Stomach (tissue), 19 donors: ENCODE data around the gene NELFE. TPM values are rescaled to one million over a fixed set of nuclear protein-coding genes. Genes with fewer than 3 reads are reported as not detected.
A peak's percentile ranks its signal among the peaks of the same experiment; 100 is the strongest.
"Not testable (repeated sequence)": the region's sequence is repeated elsewhere in the genome, so short reads cannot be mapped to it uniquely, and the experiment has no call there.

ENCODE experiments used
- DNase-seq, 2 donors: peaks; one replicate each; pipeline versions ENCODE4 v3.0.0 to v3.0.0-alpha.2; 2013 to 2019
- H3K27ac ChIP-seq, 5 donors: fragments of 200-600 bp in 4 of 5; sonication (generic) in 4 of 5; one replicate each; pipeline ENCODE4 v1.5.1; 2013 to 2019; ENCODE audit warnings: mild to moderate bottlenecking in 1 of 5, moderate library complexity in 1 of 5
- H3K27me3 ChIP-seq, 3 donors: fragments of 200-600 bp; sonication (generic); one replicate each; pipeline ENCODE4 v1.5.1; 2017 to 2019; ENCODE audit warnings: mixed run types in 1 of 3
- H3K36me3 ChIP-seq, 4 donors: fragments of 200-600 bp; sonication (generic); 1 replicate in 3 of 4; 2 replicates in 1 of 4; pipeline ENCODE4 v1.5.1; 2016 to 2019
- H3K4me1 ChIP-seq, 4 donors: fragments of 200-600 bp; sonication (generic); one replicate each; pipeline ENCODE4 v1.5.1; 2016 to 2019
- H3K4me3 ChIP-seq, 4 donors: fragments of 200-600 bp; sonication (generic) in 3 of 4; one replicate each; pipeline ENCODE4 v1.5.1; 2016 to 2019; ENCODE audit warnings: mild to moderate bottlenecking in 1 of 4
- H3K9me3 ChIP-seq, 4 donors: fragments of 200-600 bp; sonication (generic); one replicate each; pipeline ENCODE4 v1.5.1; 2016 to 2019
- EP300 ChIP-seq: sonication (generic); formaldehyde crosslinking; IDR thresholded peaks from one replicate; pipeline ENCODE4 v1.6.1; 2017; ENCODE audit warnings: antibody characterized with exemption
- POLR2A ChIP-seq, 4 donors: fragments of 450-650 bp; IDR thresholded peaks; one replicate each; pipeline ENCODE4 v1.6.1; 2016; ENCODE audit warnings: antibody characterized with exemption in 4 of 4, control low read depth in 2 of 4, mild to moderate bottlenecking in 1 of 4, moderate library complexity in 1 of 4
- POLR2AphosphoS5 ChIP-seq, 3 donors: sonication (generic); formaldehyde crosslinking; IDR thresholded peaks; one replicate each; pipeline ENCODE4 v1.6.1; 2016; ENCODE audit warnings: antibody characterized with exemption in 3 of 3
- WGBS, 5 donors: extraction: QIAGEN DNeasy Blood & Tissue Kit in 3 of 5; methylation state at CpG; one replicate each; pipeline versions ENCODE4 v1.1.5 to v1.1.7; 2013 to 2018; 5-methylcytosine and 5-hydroxymethylcytosine counted together
- intact Hi-C: fragments of 100-400 bp; cut with DNase I; formaldehyde crosslinking; loops from one replicate; pipeline ENCODE4 v1.15.1; 2023; ENCODE audit warnings: low total_unique reads
- long read RNA-seq, 10 donors: transcript quantifications; one replicate each; lab custom pipeline, GENCODE V29; 2026
- polyA plus RNA-seq, 3 donors: library from polyadenylated mRNA; stranded (reverse); fragments of 200-250 nt; gene quantifications; one replicate each; pipeline ENCODE4 v1.2.3, GENCODE V29; 2013
- total RNA-seq, 5 donors: library from RNA; depleted of rRNA; stranded (reverse); fragments of >200 nt; gene quantifications; one replicate each; pipeline versions ENCODE4 v1.1.0 to v1.2.3, GENCODE V29; 2014 to 2016
- TF ChIP-seq, protein P1 (sequence below), 7 experiments: fragments of 450-650 bp in 4 of 7; fragments of 200-600 bp in 3 of 7; sonication (generic) in 3 of 7; IDR thresholded peaks; one replicate each; pipeline ENCODE4 v1.5.1; 2016 to 2019; ENCODE audit warnings: antibody characterized with exemption in 7 of 7, control low read depth in 2 of 7, mild to moderate bottlenecking in 1 of 7
- donor health status: healthy with polysubstance abuse.
- donor health status: Bipolar disorder and iron deficiency.
- donor health status: healthy.

The NELFE gene, protein sequence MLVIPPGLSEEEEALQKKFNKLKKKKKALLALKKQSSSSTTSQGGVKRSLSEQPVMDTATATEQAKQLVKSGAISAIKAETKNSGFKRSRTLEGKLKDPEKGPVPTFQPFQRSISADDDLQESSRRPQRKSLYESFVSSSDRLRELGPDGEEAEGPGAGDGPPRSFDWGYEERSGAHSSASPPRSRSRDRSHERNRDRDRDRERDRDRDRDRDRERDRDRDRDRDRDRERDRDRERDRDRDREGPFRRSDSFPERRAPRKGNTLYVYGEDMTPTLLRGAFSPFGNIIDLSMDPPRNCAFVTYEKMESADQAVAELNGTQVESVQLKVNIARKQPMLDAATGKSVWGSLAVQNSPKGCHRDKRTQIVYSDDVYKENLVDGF
- total RNA-seq (100 to 1,000 TPM in 1 of 5 donors, 10 to 100 TPM in 3, 1 to 10 TPM in 1; 2.9 to 100 (median 50.1) TPM), polyA plus RNA-seq (10 to 100 TPM; 52.1 to 75.8 (median 53.5) TPM)
- long read RNA-seq, donor 1, transcript NELFE-202 (11 exons, 1,584 nt) = major isoform, 7 of 8 reads
- long read RNA-seq, donor 1, partial matches to known transcripts = 0 of 8 reads
- long read RNA-seq, donor 1, other reads (novel, unspliced or antisense) = 0 of 8 reads
- long read RNA-seq, donor 2, transcript NELFE-202 (11 exons, 1,584 nt) = major isoform, 11 of 11 reads
- long read RNA-seq, donor 2, partial matches to known transcripts = 0 of 11 reads
- long read RNA-seq, donor 2, other reads (novel, unspliced or antisense) = 0 of 11 reads
- long read RNA-seq, donor 3, transcript NELFE-202 (11 exons, 1,584 nt) = major isoform, 6 of 6 reads
- long read RNA-seq, donor 3, partial matches to known transcripts = 0 of 6 reads
- long read RNA-seq, donor 3, other reads (novel, unspliced or antisense) = 0 of 6 reads
- long read RNA-seq, donor 4, partial matches to known transcripts = 0 of 2 reads
- long read RNA-seq, donor 4, other reads (novel, unspliced or antisense) = 0 of 2 reads
- long read RNA-seq, donor 5, transcript NELFE-202 (11 exons, 1,584 nt) = major isoform, 14 of 14 reads
- long read RNA-seq, donor 5, partial matches to known transcripts = 0 of 14 reads
- long read RNA-seq, donor 5, other reads (novel, unspliced or antisense) = 0 of 14 reads
- long read RNA-seq, donor 6, transcript NELFE-202 (11 exons, 1,584 nt) = major isoform, 33 of 40 reads
- long read RNA-seq, donor 6, partial matches to known transcripts = 5 of 40 reads
- long read RNA-seq, donor 6, other reads (novel, unspliced or antisense) = 0 of 40 reads
- long read RNA-seq, donor 7, transcript NELFE-202 (11 exons, 1,584 nt) = major isoform, 9 of 15 reads
- long read RNA-seq, donor 7, partial matches to known transcripts = 6 of 15 reads
- long read RNA-seq, donor 7, other reads (novel, unspliced or antisense) = 0 of 15 reads
- long read RNA-seq, donor 8, transcript NELFE-202 (11 exons, 1,584 nt) = major isoform, 17 of 17 reads
- long read RNA-seq, donor 8, partial matches to known transcripts = 0 of 17 reads
- long read RNA-seq, donor 8, other reads (novel, unspliced or antisense) = 0 of 17 reads
- long read RNA-seq, donor 9, transcript NELFE-202 (11 exons, 1,584 nt) = major isoform, 18 of 25 reads
- long read RNA-seq, donor 9, partial matches to known transcripts = 7 of 25 reads
- long read RNA-seq, donor 9, other reads (novel, unspliced or antisense) = 0 of 25 reads
- long read RNA-seq, donor 10, partial matches to known transcripts = 0 of 3 reads
- long read RNA-seq, donor 10, other reads (novel, unspliced or antisense) = 0 of 3 reads

GRCh38 chr6:31958741-31959739 lies at the start of gene NELFE, which contains the start of gene SKIC2:
NELFE (minus strand) TSS chr6:31958971; CDS start chr6:31958446, 525 bp downstream.
SKIC2 (plus strand) TSS chr6:31959175; CDS start chr6:31959193, 18 bp downstream.
- H3K4me1 ChIP-seq = peaks cover 19 to 36% (median 27%) of the 10 kb centered on the region in 4 donors
- H3K27ac ChIP-seq = peak within 1 kb of the TSS; percentile 78 to 95 (median 90)
- no peaks in the 10 kb centered on the region for H3K27me3 ChIP-seq
- peak within 1 kb of the TSS; percentile 69 to 97 (median 82) for H3K4me3 ChIP-seq
- DNase-seq = peak; percentile 99
- peaks cover 58 to 73% (median 72%) of the 10 kb centered on the region in 4 donors for H3K36me3 ChIP-seq
- intact Hi-C loops = no loop called here
- peak; percentile 44 for TF ChIP-seq EP300
- TF ChIP-seq POLR2AphosphoS5 (IDR thresholded peaks at IDR 0.05) = peak; percentile 84 to 97 (median 89)
- TF ChIP-seq, protein P1, sequence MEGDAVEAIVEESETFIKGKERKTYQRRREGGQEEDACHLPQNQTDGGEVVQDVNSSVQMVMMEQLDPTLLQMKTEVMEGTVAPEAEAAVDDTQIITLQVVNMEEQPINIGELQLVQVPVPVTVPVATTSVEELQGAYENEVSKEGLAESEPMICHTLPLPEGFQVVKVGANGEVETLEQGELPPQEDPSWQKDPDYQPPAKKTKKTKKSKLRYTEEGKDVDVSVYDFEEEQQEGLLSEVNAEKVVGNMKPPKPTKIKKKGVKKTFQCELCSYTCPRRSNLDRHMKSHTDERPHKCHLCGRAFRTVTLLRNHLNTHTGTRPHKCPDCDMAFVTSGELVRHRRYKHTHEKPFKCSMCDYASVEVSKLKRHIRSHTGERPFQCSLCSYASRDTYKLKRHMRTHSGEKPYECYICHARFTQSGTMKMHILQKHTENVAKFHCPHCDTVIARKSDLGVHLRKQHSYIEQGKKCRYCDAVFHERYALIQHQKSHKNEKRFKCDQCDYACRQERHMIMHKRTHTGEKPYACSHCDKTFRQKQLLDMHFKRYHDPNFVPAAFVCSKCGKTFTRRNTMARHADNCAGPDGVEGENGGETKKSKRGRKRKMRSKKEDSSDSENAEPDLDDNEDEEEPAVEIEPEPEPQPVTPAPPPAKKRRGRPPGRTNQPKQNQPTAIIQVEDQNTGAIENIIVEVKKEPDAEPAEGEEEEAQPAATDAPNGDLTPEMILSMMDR (IDR thresholded peaks at IDR 0.05) = no peak
- peak in 1 of 4 donors; percentile 33 for TF ChIP-seq POLR2A (IDR thresholded peaks at IDR 0.05)
- 0 to 2% (median 0%) methylated on average over 54 to 59 of the region's 59 CpGs for WGBS, 5 donors
- no peaks in the 10 kb centered on the region for H3K9me3 ChIP-seq

DNA sequence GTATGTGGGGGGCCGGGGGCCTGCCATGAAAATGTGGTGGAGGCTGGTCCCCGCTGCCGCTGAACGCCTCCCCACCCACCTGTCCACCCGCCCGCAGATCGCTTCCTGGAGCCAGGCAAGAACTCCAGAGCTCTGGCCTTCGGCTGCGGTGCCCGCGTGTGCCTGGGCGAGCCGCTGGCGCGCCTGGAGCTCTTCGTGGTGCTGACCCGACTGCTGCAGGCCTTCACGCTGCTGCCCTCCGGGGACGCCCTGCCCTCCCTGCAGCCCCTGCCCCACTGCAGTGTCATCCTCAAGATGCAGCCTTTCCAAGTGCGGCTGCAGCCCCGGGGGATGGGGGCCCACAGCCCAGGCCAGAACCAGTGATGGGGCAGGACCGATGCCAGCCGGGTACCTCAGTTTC lies 49.3 kb upstream of the NELFE start:
- H3K9me3 ChIP-seq, intact Hi-C loops, H3K27ac ChIP-seq, DNase-seq, H3K4me3 ChIP-seq, H3K4me1 ChIP-seq, H3K27me3 ChIP-seq, H3K36me3 ChIP-seq: not testable (repeated sequence)
- WGBS, 5 donors = no CpG with 5 or more reads among the region's 24 CpGs

DNA sequence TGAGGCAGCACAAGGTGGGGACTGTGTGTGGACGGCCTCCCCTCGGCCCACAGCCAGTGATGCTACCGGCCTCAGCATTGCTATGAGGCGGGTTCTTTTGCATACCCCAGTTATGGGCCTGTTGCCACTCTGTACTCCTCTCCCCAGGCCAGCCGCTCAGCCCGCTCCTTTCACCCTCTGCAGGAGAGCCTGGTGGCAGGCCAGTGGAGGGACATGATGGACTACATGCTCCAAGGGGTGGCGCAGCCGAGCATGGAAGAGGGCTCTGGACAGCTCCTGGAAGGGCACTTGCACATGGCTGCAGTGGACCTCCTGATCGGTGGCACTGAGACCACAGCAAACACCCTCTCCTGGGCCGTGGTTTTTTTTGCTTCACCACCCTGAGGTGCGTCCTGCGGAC lies 48.3 kb upstream of the NELFE start:
- WGBS, 5 donors = 73 to 86% (median 81%) methylated on average over 5 to 12 of the region's 12 CpGs
- intact Hi-C loops, H3K4me1 ChIP-seq, H3K27ac ChIP-seq, DNase-seq, H3K4me3 ChIP-seq, H3K36me3 ChIP-seq, H3K27me3 ChIP-seq, H3K9me3 ChIP-seq: not testable (repeated sequence)

- H3K9me3 ChIP-seq, H3K4me3 ChIP-seq, intact Hi-C loops, DNase-seq, H3K36me3 ChIP-seq, H3K27ac ChIP-seq, H3K4me1 ChIP-seq, H3K27me3 ChIP-seq: not testable (repeated sequence)
- 72 to 88% (median 76%) methylated on average over 6 to 8 of the region's 8 CpGs for WGBS, 5 donors
Observed at GRCh38 chr6:32005991-32006529, 47.3 kb upstream of the NELFE start.

DNA sequence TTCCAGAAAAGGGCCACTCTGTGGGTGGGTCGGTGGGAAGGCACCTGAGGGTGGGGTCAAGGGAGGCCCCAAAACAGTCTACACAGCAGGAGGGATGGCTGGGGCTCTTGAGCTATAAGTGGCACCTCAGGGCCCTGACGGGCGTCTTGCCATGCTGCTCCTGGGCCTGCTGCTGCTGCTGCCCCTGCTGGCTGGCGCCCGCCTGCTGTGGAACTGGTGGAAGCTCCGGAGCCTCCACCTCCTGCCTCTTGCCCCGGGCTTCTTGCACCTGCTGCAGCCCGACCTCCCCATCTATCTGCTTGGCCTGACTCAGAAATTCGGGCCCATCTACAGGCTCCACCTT lies 46.7 kb upstream of the NELFE start:
- H3K27me3 ChIP-seq, H3K4me1 ChIP-seq, H3K36me3 ChIP-seq, DNase-seq, H3K9me3 ChIP-seq, H3K4me3 ChIP-seq, intact Hi-C loops, H3K27ac ChIP-seq: not testable (repeated sequence)
- WGBS, 5 donors = 80 to 87% (median 85%) methylated on average over 3 to 9 of the region's 9 CpGs

DNA sequence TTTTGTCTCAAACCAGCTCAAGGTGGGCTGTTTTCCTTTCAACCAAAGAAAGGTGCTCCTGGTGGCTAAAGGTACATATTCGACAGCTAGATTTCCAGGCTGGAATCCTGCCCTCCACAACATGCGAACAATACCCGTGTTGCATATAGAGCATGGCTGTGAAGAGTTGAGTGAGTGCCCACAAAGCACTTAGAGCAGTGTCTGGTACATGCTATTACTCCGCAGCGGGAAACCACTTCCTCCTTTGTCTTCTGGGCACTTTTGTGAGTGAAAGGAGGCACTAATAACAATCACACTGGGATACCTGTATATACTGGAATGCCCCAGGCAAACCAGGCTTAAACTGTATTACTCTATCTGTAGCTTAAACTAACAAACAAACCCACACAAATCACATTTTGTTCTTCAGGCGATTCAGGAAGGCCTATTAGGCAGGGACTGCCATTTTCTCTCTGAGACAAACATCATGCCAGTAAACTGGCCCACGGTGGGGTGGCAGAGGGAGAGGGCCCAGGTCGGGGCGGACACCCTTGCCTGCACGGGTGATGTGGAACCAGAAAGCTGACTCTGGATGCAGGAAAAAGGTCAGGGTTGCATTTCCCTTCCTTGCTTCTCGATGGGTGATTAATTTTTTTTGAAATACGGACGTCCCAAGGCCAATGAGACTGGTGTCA lies 46.2 kb upstream of the NELFE start:
- DNase-seq, H3K36me3 ChIP-seq, H3K27me3 ChIP-seq, H3K4me3 ChIP-seq, intact Hi-C loops, H3K27ac ChIP-seq, H3K4me1 ChIP-seq, H3K9me3 ChIP-seq: not testable (repeated sequence)
- WGBS, 5 donors = 66 to 73% (median 70%) methylated on average over 9 to 10 of the region's 13 CpGs

- intact Hi-C loops, H3K36me3 ChIP-seq, H3K4me3 ChIP-seq, H3K9me3 ChIP-seq, DNase-seq, H3K27me3 ChIP-seq, H3K4me1 ChIP-seq, H3K27ac ChIP-seq: not testable (repeated sequence)
- WGBS, 5 donors = 78 to 88% (median 82%) methylated on average over 3 to 4 of the region's 4 CpGs
Observed at GRCh38 chr6:32004393-32004792, 45.6 kb upstream of the NELFE start.

GRCh38 chr6:32003301-32003700 lies 44.5 kb upstream of the NELFE start:
- H3K27me3 ChIP-seq, H3K4me3 ChIP-seq, H3K9me3 ChIP-seq, intact Hi-C loops, H3K27ac ChIP-seq, H3K4me1 ChIP-seq, DNase-seq, H3K36me3 ChIP-seq: not testable (repeated sequence)
- WGBS, 5 donors = no CpG with 5 or more reads among the region's 7 CpGs
